Stomach smooth muscle (tissue), 2 donors: ENCODE data around the gene KPNB1.

Experiments
- H3K27ac ChIP-seq: one replicate; pipeline ENCODE4 v1.7.0; 2013; ENCODE audit warnings: mild to moderate bottlenecking, low read length, inconsistent platforms
- H3K27me3 ChIP-seq, 2 donors: one replicate each; pipeline ENCODE4 v1.7.0; 2013; ENCODE audit warnings: low read length in 2 of 2; ENCODE audit not compliant: insufficient read depth in 2 of 2, control insufficient read depth in 1 of 2
- H3K36me3 ChIP-seq, 2 donors: one replicate each; pipeline ENCODE4 v1.7.0; 2013; ENCODE audit warnings: low read length in 2 of 2; ENCODE audit not compliant: control insufficient read depth in 2 of 2, insufficient read depth in 2 of 2
- H3K4me1 ChIP-seq: one replicate; pipeline ENCODE4 v1.7.0; 2013; ENCODE audit warnings: low read length; ENCODE audit not compliant: control insufficient read depth, insufficient read depth
- H3K4me3 ChIP-seq, 2 donors: one replicate each; pipeline ENCODE4 v1.7.0; 2013; ENCODE audit warnings: low read length in 2 of 2
- H3K9ac ChIP-seq, 2 donors: one replicate each; pipeline ENCODE4 v1.7.0; 2013; ENCODE audit warnings: low read length in 2 of 2, mild to moderate bottlenecking in 1 of 2
- H3K9me3 ChIP-seq, 2 donors: one replicate each; pipeline ENCODE4 v1.7.0; 2013; ENCODE audit warnings: low read length in 2 of 2; ENCODE audit not compliant: control insufficient read depth in 2 of 2
- donor health status: healthy.
- donor health status: Pancreatic carcinoma.

KPNB1 gene

DNA sequence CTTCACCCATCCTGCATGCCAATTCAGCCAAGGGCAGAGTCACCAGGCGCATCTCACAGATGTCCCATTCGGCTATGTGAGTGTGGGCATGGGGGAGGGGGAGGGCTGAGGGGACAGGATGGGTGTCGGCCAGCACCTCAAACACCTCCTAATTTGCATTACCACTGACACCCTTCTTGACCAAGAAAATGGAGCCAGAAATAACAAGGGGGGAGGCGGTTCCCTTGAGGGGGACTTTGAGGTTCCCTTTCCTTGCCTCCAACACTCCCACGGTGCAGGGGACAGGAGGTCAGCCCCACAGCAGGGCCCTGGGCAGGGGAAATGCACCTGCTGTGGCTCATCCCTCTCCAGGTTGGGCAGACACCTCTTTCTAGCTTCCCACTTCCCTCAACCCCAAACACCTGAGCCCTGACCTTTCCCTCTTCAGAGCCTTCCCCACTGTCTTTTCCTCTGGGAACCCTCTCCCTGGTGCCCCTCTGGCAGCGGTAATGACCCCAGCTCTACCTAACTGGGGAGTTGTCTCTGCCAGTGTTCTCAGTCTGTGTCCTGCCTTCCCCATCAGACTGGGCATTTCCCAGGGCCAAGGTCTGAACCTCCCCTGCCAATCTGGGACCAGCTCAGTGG lies 65.2 kb downstream of the KPNB1 start:
- no peak overlapping the region for H3K4me3 ChIP-seq
- H3K36me3 ChIP-seq: peaks cover 0 to 4% of the 10 kb centered on the region in 2 donors

DNA sequence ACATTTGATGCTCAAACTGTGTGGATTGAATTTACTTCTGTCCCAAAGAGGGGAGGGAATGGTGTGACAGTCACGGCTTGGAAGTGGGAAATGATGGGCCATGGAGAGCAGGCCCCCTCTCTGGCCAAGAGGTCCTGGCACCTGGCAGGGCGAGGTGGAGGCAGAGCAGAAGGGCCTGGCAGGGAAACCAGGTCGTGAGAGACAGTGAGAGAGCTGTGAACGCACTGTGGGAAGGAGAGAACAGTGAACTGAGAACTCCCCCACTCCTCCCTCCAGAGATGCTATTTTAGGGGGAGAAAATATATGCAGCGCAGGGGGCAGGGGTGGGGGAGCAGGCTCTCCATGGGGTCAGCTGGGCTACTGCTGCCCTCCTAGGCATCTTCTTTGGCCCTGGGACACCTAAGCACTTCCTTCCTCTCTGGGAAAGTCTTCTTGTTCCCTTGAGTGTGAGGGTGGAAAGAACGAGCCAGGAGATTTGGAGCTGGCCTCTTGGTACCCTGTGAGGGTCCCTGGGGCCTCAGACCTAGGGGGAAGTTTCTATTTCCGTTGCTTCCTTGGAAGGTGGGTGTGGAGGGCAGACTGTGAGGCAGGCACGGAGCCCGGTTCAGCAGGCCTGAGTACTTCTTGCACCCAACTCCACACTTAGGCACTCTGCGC lies 66.1 kb downstream of the KPNB1 start:
- H3K9ac ChIP-seq: no peak overlapping the region
- no peaks in the 10 kb centered on the region for H3K36me3 ChIP-seq
- no peak overlapping the region for H3K27ac ChIP-seq
- H3K4me1 ChIP-seq: peaks cover 3% of the 10 kb centered on the region
- peaks cover 36 to 45% of the 10 kb centered on the region in 2 donors for H3K27me3 ChIP-seq
- H3K9me3 ChIP-seq: no peaks in the 10 kb centered on the region
- H3K4me3 ChIP-seq: no peak overlapping the region

More for the DNA sequence above, 65.2 kb downstream of the KPNB1 start:
- Histone ChIP-seq H3K9ac (no peak overlapping the region), H3K27me3 (peaks cover 27 to 36% of the 10 kb centered on the region in 2 donors), H3K9me3 (no peaks in the 10 kb centered on the region), H3K27ac (no peak overlapping the region), H3K4me1 (no peaks in the 10 kb centered on the region)

- Histone ChIP-seq H3K4me3 (no peak overlapping the region), H3K27me3 (peaks cover 41 to 51% of the 10 kb centered on the region in 2 donors), H3K36me3 (no peaks in the 10 kb centered on the region), H3K9ac (no peak overlapping the region), H3K9me3 (no peaks in the 10 kb centered on the region), H3K4me1 (peaks cover 7% of the 10 kb centered on the region), H3K27ac (no peak overlapping the region)
Observed at GRCh38 chr17:47716375-47716774, 66.7 kb downstream of the KPNB1 start.

GRCh38 chr17:47717261-47717697 lies 67.6 kb downstream of the KPNB1 start:
- Histone ChIP-seq H3K4me3 (no peak overlapping the region), H3K9ac (no peak overlapping the region), H3K27me3 (peaks cover 50 to 60% of the 10 kb centered on the region in 2 donors), H3K27ac (no peak overlapping the region), H3K36me3 (no peaks in the 10 kb centered on the region), H3K9me3 (no peaks in the 10 kb centered on the region), H3K4me1 (peaks cover 7% of the 10 kb centered on the region)

- Histone ChIP-seq H3K27ac (no peak overlapping the region), H3K9me3 (no peaks in the 10 kb centered on the region), H3K36me3 (no peaks in the 10 kb centered on the region), H3K4me1 (peaks cover 7% of the 10 kb centered on the region), H3K4me3 (no peak overlapping the region), H3K9ac (no peak overlapping the region), H3K27me3 (peaks cover 55 to 61% of the 10 kb centered on the region in 2 donors)
Observed at GRCh38 chr17:47717979-47718621, 68.4 kb downstream of the KPNB1 start.

- peaks cover 49 to 56% of the 10 kb centered on the region in 2 donors for H3K27me3 ChIP-seq
- no peak overlapping the region for H3K4me3 ChIP-seq
- H3K27ac ChIP-seq: no peak overlapping the region
- no peaks in the 10 kb centered on the region for H3K36me3 ChIP-seq
- no peak overlapping the region for H3K9ac ChIP-seq
- H3K4me1 ChIP-seq: peaks cover 7% of the 10 kb centered on the region
- H3K9me3 ChIP-seq: no peaks in the 10 kb centered on the region
Observed at GRCh38 chr17:47718634-47719405, 69.1 kb downstream of the KPNB1 start.

- no peaks in the 10 kb centered on the region for H3K36me3 ChIP-seq
- H3K27me3 ChIP-seq: peaks cover 51 to 57% of the 10 kb centered on the region in 2 donors
- no peaks in the 10 kb centered on the region for H3K9me3 ChIP-seq
- peaks cover 7% of the 10 kb centered on the region for H3K4me1 ChIP-seq
- H3K9ac ChIP-seq: no peak overlapping the region
- H3K4me3 ChIP-seq: no peak overlapping the region
- H3K27ac ChIP-seq: no peak overlapping the region
Observed at GRCh38 chr17:47719411-47720152, 69.9 kb downstream of the KPNB1 start.

- Histone ChIP-seq H3K27me3 (peaks cover 50 to 55% of the 10 kb centered on the region in 2 donors), H3K9ac (no peak overlapping the region), H3K36me3 (no peaks in the 10 kb centered on the region), H3K27ac (no peak overlapping the region), H3K4me1 (peaks cover 7% of the 10 kb centered on the region), H3K9me3 (no peaks in the 10 kb centered on the region), H3K4me3 (no peak overlapping the region)
Observed at GRCh38 chr17:47720196-47720595, 70.5 kb downstream of the KPNB1 start.

GRCh38 chr17:47720754-47721533 lies 71.2 kb downstream of the KPNB1 start:
- peaks cover 55 to 56% of the 10 kb centered on the region in 2 donors for H3K27me3 ChIP-seq
- no peak overlapping the region for H3K27ac ChIP-seq
- no peaks in the 10 kb centered on the region for H3K9me3 ChIP-seq
- H3K36me3 ChIP-seq: no peaks in the 10 kb centered on the region
- H3K4me3 ChIP-seq: peak overlapping the region; percentile 15 to 16
- H3K4me1 ChIP-seq: peaks cover 7% of the 10 kb centered on the region
- no peak overlapping the region for H3K9ac ChIP-seq
